WTC11 (cell line): ENCODE measurements around the gene SMC5.

Experiments used
- CBFB ChIP-seq: sonication (generic); formaldehyde crosslinking; IDR thresholded peaks from 2 replicates; pipeline ENCODE4 v1.8.1; 2022; ENCODE audit warnings: mild to moderate bottlenecking, low read depth, missing genetic modification reagents
- CTCF ChIP-seq: fragments of 200-600 bp; IDR thresholded peaks from 2 replicates; pipeline ENCODE4 v1.8.0; 2022; ENCODE audit warnings: antibody characterized with exemption
- ETV6 ChIP-seq: sonication (generic); formaldehyde crosslinking; IDR thresholded peaks from 2 replicates; pipeline ENCODE4 v1.8.1; 2022; ENCODE audit warnings: mild to moderate bottlenecking, missing genetic modification reagents
- GABPB1 ChIP-seq: sonication (generic); formaldehyde crosslinking; IDR thresholded peaks from 2 replicates; pipeline ENCODE4 v1.8.1; 2023; ENCODE audit warnings: mild to moderate bottlenecking, missing genetic modification reagents
- HMGXB4 ChIP-seq: sonication (generic); formaldehyde crosslinking; IDR thresholded peaks from 2 replicates; pipeline ENCODE4 v1.8.1; 2023; ENCODE audit warnings: mild to moderate bottlenecking, moderate library complexity, missing genetic modification reagents
- IRF1 ChIP-seq: sonication (generic); formaldehyde crosslinking; IDR thresholded peaks from 2 replicates; pipeline ENCODE4 v1.8.0; 2023; ENCODE audit warnings: missing genetic modification reagents
- MAX ChIP-seq: sonication (generic); formaldehyde crosslinking; IDR thresholded peaks from 2 replicates; pipeline ENCODE4 v1.8.0; 2022; ENCODE audit warnings: mild to moderate bottlenecking, missing genetic modification reagents
- MLX ChIP-seq: sonication (generic); formaldehyde crosslinking; IDR thresholded peaks from 2 replicates; pipeline ENCODE4 v1.8.1; 2023; ENCODE audit warnings: mild to moderate bottlenecking, missing genetic modification reagents, moderate library complexity
- SP1 ChIP-seq: sonication (generic); formaldehyde crosslinking; conservative IDR thresholded peaks from 2 replicates; pipeline ENCODE4 v1.8.1; 2022; ENCODE audit warnings: missing genetic modification reagents
- STAT6 ChIP-seq: sonication (generic); formaldehyde crosslinking; conservative IDR thresholded peaks from 2 replicates; pipeline ENCODE4 v1.8.1; 2023; ENCODE audit warnings: mild to moderate bottlenecking, low read depth, missing genetic modification reagents, moderate library complexity
- USF1 ChIP-seq: sonication (generic); formaldehyde crosslinking; IDR thresholded peaks from 2 replicates; pipeline ENCODE4 v1.8.0; 2022; ENCODE audit warnings: mild to moderate bottlenecking, missing genetic modification reagents
- USF2 ChIP-seq: sonication (generic); formaldehyde crosslinking; IDR thresholded peaks from 2 replicates; pipeline ENCODE4 v1.8.1; 2023; ENCODE audit warnings: mild to moderate bottlenecking, missing genetic modification reagents, moderate library complexity
- ZNF416 ChIP-seq: fragments of 250-450 bp; sonication (Bioruptor Pico); IDR thresholded peaks from 2 replicates; pipeline ENCODE4 v1.9.0; 2021; ENCODE audit warnings: mild to moderate bottlenecking, inconsistent platforms
- ZSCAN18 ChIP-seq: fragments of 250-450 bp; sonication (Bioruptor Pico); IDR thresholded peaks from 2 replicates; pipeline ENCODE4 v2.1.2; 2022; ENCODE audit warnings: mild to moderate bottlenecking, moderate library complexity

GRCh38 chr9:70250221-70250620 lies 8.6 kb upstream of the SMC5 start:
- no peak for TF ChIP-seq CTCF
- TF ChIP-seq USF1, result no peak
- TF ChIP-seq ETV6 (CRISPR knock-in tag), result no peak
- TF ChIP-seq SP1 (CRISPR knock-in tag), result no peak
- TF ChIP-seq USF2 (CRISPR knock-in tag), result no peak
- TF ChIP-seq CBFB, result no peak
- TF ChIP-seq HMGXB4 (CRISPR knock-in tag), result no peak
- TF ChIP-seq MAX (CRISPR knock-in tag), result no peak
- no peak for TF ChIP-seq ZSCAN18 (CRISPR knock-in tag)
- no peak for TF ChIP-seq STAT6 (CRISPR knock-in tag)
- no peak for TF ChIP-seq IRF1 (CRISPR knock-in tag)
- TF ChIP-seq GABPB1 (CRISPR knock-in tag), result no peak
- TF ChIP-seq ZNF416, result no peak
- no peak for TF ChIP-seq MLX (CRISPR knock-in tag)
